B cell (primary cell): ENCODE data around the gene TXNDC2. TPM values are rescaled to one million over a fixed set of nuclear protein-coding genes. Genes with fewer than 3 reads are reported as not detected.

Experiments used
- ATAC-seq: fragments of 200-7000 bp; cut with Tn5 transposase; one replicate; pipeline ENCODE4 v1.10.0; 2021; ENCODE audit warnings: low read depth, mild to moderate bottlenecking, moderate number of reproducible peaks, moderate library complexity
- CTCF ChIA-PET: fragments of 350-600 bp; sonication (Branson Sonifier 250); formaldehyde crosslinking; loops from one replicate; lab custom pipeline; 2021; ENCODE audit warnings: antibody characterized with exemption, inconsistent platforms; lab: Charles Lee
- POLR2A ChIA-PET: fragments of 350-600 bp; sonication (Branson Sonifier 250); formaldehyde crosslinking; loops from one replicate; lab custom pipeline; 2021; ENCODE audit warnings: antibody characterized with exemption; lab: Charles Lee
- DNase-seq: peaks from one replicate; pipeline ENCODE4 v3.0.0; 2013
- H2AFZ ChIP-seq: 2 replicates; pipeline ENCODE4 v1.6.1; 2012; ENCODE audit warnings: mild to moderate bottlenecking, low read depth, low read length; ENCODE audit not compliant: insufficient read depth, poor library complexity, severe bottlenecking
- H3K27ac ChIP-seq, 2 donors: 1 replicate in 1 of 2; 2 replicates in 1 of 2; pipeline ENCODE4 v1.5.1; 2012 to 2013; ENCODE audit warnings: low read length in 2 of 2, mild to moderate bottlenecking in 2 of 2, moderate library complexity in 1 of 2
- H3K27me3 ChIP-seq, 4 experiments: fragments of 200-600 bp in 1 of 4; sonication (generic) in 1 of 4; replicated peaks in 1 of 4; 1 replicate in 2 of 4; 2 replicates in 2 of 4; pipeline versions ENCODE4 v1.6.1 to v1.7.0; 2013 to 2016; ENCODE audit warnings: low read length in 3 of 4, mild to moderate bottlenecking in 2 of 4, mixed read lengths in 1 of 4, moderate library complexity in 1 of 4; ENCODE audit not compliant: insufficient read depth in 4 of 4, control insufficient read depth in 3 of 4; ENCODE audit errors: control extremely low read depth in 1 of 4
- H3K36me3 ChIP-seq, 2 experiments: replicated peaks in 1 of 2; 1 replicate in 1 of 2; 2 replicates in 1 of 2; pipeline versions ENCODE4 v1.6.1 to v1.7.1; 2013; ENCODE audit warnings: low read length in 1 of 2; ENCODE audit not compliant: insufficient read depth in 2 of 2, control insufficient read depth in 1 of 2; ENCODE audit errors: control extremely low read depth in 1 of 2, extremely low read depth in 1 of 2
- H3K4me1 ChIP-seq, 2 donors: fragments of 200-600 bp in 1 of 2; sonication (generic) in 1 of 2; 1 replicate in 1 of 2; 2 replicates in 1 of 2; pipeline versions ENCODE4 v1.5.1 to v1.6.1; 2013 to 2017; ENCODE audit warnings: low read length in 2 of 2; ENCODE audit not compliant: control insufficient read depth in 2 of 2, insufficient read depth in 2 of 2
- H3K4me2 ChIP-seq: replicated peaks from 2 replicates; pipeline ENCODE3; 2012; ENCODE audit warnings: mild to moderate bottlenecking, low read depth, low read length; ENCODE audit not compliant: poor library complexity, severe bottlenecking
- H3K4me3 ChIP-seq, 5 experiments: fragments of 200-600 bp in 1 of 5; sonication (generic) in 1 of 5; 1 replicate in 3 of 5; 2 replicates in 2 of 5; pipeline versions ENCODE4 v1.5.1 to v1.7.0; 2011 to 2016; ENCODE audit warnings: low read length in 4 of 5, mild to moderate bottlenecking in 4 of 5, low read depth in 2 of 5, control low read depth in 1 of 5, moderate library complexity in 1 of 5; ENCODE audit not compliant: insufficient read depth in 1 of 5; ENCODE audit errors: control extremely low read depth in 1 of 5, extremely low read depth in 1 of 5
- H3K79me2 ChIP-seq: fragments of 200-600 bp; sonication (generic); one replicate; pipeline ENCODE4 v1.6.0; 2016; ENCODE audit warnings: low read length; ENCODE audit not compliant: control insufficient read depth, insufficient read depth
- H3K9ac ChIP-seq: fragments of 200-600 bp; sonication (generic); 2 replicates; pipeline ENCODE4 v1.6.1; 2017; ENCODE audit warnings: mild to moderate bottlenecking, low read length, moderate library complexity
- H3K9me3 ChIP-seq, 3 donors: one replicate each; pipeline versions ENCODE4 v1.6.1 to v1.7.1; 2013; ENCODE audit warnings: low read length in 2 of 3; ENCODE audit not compliant: control insufficient read depth in 2 of 3, insufficient read depth in 1 of 3; ENCODE audit errors: control extremely low read depth in 1 of 3
- H4K20me1 ChIP-seq: 2 replicates; pipeline ENCODE4 v1.6.0; 2012; ENCODE audit warnings: mild to moderate bottlenecking, low read length; ENCODE audit not compliant: insufficient read depth, control insufficient read depth, poor library complexity, severe bottlenecking
- H3K27ac Mint-ChIP-seq: one replicate; pipeline ENCODE4 v1.8.0; 2021; ENCODE audit warnings: mixed read lengths
- H3K27me3 Mint-ChIP-seq: one replicate; pipeline ENCODE4 v1.8.0; 2021; ENCODE audit warnings: mixed read lengths
- H3K4me1 Mint-ChIP-seq: one replicate; pipeline ENCODE4 v1.8.0; 2021; ENCODE audit warnings: mixed read lengths
- H3K4me3 Mint-ChIP-seq: one replicate; pipeline ENCODE4 v1.8.0; 2021; ENCODE audit warnings: mixed read lengths
- H3K9me3 Mint-ChIP-seq: one replicate; pipeline ENCODE4 v1.8.0; 2022; ENCODE audit warnings: mixed read lengths; ENCODE audit not compliant: insufficient read depth
- EZH2 ChIP-seq: IDR thresholded peaks from 2 replicates; pipeline ENCODE4 v1.6.1; 2012; ENCODE audit warnings: borderline replicate concordance, low read depth, mild to moderate bottlenecking, moderate library complexity, low read length; ENCODE audit not compliant: insufficient read depth, poor library complexity, severe bottlenecking
- WGBS: methylation state at CpG from one replicate; pipeline ENCODE4 v1.1.5; 2013; ENCODE audit warnings: missing lambda C conversion rate; ENCODE audit not compliant: insufficient coverage; 5-methylcytosine and 5-hydroxymethylcytosine counted together
- intact Hi-C: fragments of 100-400 bp; cut with micrococcal nuclease; formaldehyde crosslinking; loops from one replicate; pipeline ENCODE4 v1.10.0; 2022
- polyA plus RNA-seq: library from polyadenylated mRNA; depleted of rRNA; stranded (reverse); fragments of >200 nt; gene quantifications from 2 replicates; pipeline ENCODE4 v1.2.3, GENCODE V29; 2012
- total RNA-seq, 2 donors: library from RNA; stranded (reverse); fragments of 120-200 nt in 1 of 2; gene quantifications; 1 replicate in 1 of 2; 2 replicates in 1 of 2; pipeline versions ENCODE4 v1.2.3 to v1.2.4, GENCODE V29; 2013 to 2022
- TF ChIP-seq, protein P1 (sequence below): fragments of 200-600 bp; IDR thresholded peaks from one replicate; pipeline ENCODE4 v1.8.0; 2022; ENCODE audit warnings: antibody characterized with exemption, mild to moderate bottlenecking

TXNDC2 gene
- total and polyA plus RNA-seq, 2 donors (not counting 1 experiment from before 2014, with no cell fraction given), result 0.07 to 0.22 TPM

GRCh38 chr18:9849407-9850283, 36.1 kb upstream of the TXNDC2 start:
- H3K27ac ChIP-seq, result no peak overlapping the region
- H3K27ac Mint-ChIP-seq, result no peak overlapping the region
- no peaks in the 10 kb centered on the region for H3K9me3 ChIP-seq
- no peaks in the 10 kb centered on the region for H3K4me1 ChIP-seq
- no peaks in the 10 kb centered on the region for H3K79me2 ChIP-seq
- no peaks in the 10 kb centered on the region for H4K20me1 ChIP-seq
- no peaks in the 10 kb centered on the region for H3K9me3 Mint-ChIP-seq
- H3K4me2 ChIP-seq, result no peak overlapping the region
- no peak for DNase-seq
- CTCF ChIA-PET, result no interaction called here
- TF ChIP-seq EZH2, result no peak
- TF ChIP-seq, protein P1, sequence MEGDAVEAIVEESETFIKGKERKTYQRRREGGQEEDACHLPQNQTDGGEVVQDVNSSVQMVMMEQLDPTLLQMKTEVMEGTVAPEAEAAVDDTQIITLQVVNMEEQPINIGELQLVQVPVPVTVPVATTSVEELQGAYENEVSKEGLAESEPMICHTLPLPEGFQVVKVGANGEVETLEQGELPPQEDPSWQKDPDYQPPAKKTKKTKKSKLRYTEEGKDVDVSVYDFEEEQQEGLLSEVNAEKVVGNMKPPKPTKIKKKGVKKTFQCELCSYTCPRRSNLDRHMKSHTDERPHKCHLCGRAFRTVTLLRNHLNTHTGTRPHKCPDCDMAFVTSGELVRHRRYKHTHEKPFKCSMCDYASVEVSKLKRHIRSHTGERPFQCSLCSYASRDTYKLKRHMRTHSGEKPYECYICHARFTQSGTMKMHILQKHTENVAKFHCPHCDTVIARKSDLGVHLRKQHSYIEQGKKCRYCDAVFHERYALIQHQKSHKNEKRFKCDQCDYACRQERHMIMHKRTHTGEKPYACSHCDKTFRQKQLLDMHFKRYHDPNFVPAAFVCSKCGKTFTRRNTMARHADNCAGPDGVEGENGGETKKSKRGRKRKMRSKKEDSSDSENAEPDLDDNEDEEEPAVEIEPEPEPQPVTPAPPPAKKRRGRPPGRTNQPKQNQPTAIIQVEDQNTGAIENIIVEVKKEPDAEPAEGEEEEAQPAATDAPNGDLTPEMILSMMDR, result no peak
- H3K36me3 ChIP-seq, result peaks cover 0 to 23% of the 10 kb centered on the region in 2 experiments
- POLR2A ChIA-PET, result no interaction called here
- H3K9ac ChIP-seq, result no peak overlapping the region
- H2AFZ ChIP-seq, result no peak overlapping the region
- ATAC-seq, result no peak
- H3K27me3 Mint-ChIP-seq, result no peaks in the 10 kb centered on the region
- 35% methylated on average over 16 of the region's 18 CpGs for WGBS
- intact Hi-C loops, result no loop called here
- no peaks in the 10 kb centered on the region for H3K27me3 ChIP-seq
- no peaks in the 10 kb centered on the region for H3K4me1 Mint-ChIP-seq
- no peak overlapping the region for H3K4me3 ChIP-seq
- no peak overlapping the region for H3K4me3 Mint-ChIP-seq

GRCh38 chr18:9850309-9850708, 35.5 kb upstream of the TXNDC2 start:
- peaks cover 1% of the 10 kb centered on the region for H3K4me1 Mint-ChIP-seq
- Histone ChIP-seq H3K4me3 (no peak overlapping the region), H2AFZ (no peak overlapping the region), H4K20me1 (no peaks in the 10 kb centered on the region), H3K4me2 (no peak overlapping the region), H3K4me1 (no peaks in the 10 kb centered on the region), H3K79me2 (no peaks in the 10 kb centered on the region), H3K9ac (no peak overlapping the region), H3K36me3 (peaks cover 0 to 20% of the 10 kb centered on the region in 2 experiments), H3K27me3 (no peaks in the 10 kb centered on the region), H3K9me3 (no peaks in the 10 kb centered on the region), H3K27ac (no peak overlapping the region)
- no peak overlapping the region for H3K4me3 Mint-ChIP-seq
- no peaks in the 10 kb centered on the region for H3K9me3 Mint-ChIP-seq
- H3K27ac Mint-ChIP-seq, result no peak overlapping the region
- ATAC-seq (no peak), DNase-seq (no peak)
- no peak for TF ChIP-seq EZH2
- TF ChIP-seq, protein P1, result no peak
- no peaks in the 10 kb centered on the region for H3K27me3 Mint-ChIP-seq
- ChIA-PET POLR2A (no interaction called here), CTCF (no interaction called here)
- WGBS, result 100% methylated on average over 1 of the region's 3 CpGs
- intact Hi-C loops, result no loop called here
